NOMO-1 treated with dmso at 0.1 percent for 144 hours (cell line): Measurements from ENCODE around the gene TSPY2.
"Not testable (repeated sequence)": the region's sequence is repeated elsewhere in the genome, so short reads cannot be mapped to it uniquely, and the experiment has no call there.

Experiments
- DNase-seq: peaks from one replicate; lab custom pipeline; 2025; ENCODE audit not compliant: unreplicated experiment; lab: John Stamatoyannopoulos, UW

The TSPY2 gene, protein sequence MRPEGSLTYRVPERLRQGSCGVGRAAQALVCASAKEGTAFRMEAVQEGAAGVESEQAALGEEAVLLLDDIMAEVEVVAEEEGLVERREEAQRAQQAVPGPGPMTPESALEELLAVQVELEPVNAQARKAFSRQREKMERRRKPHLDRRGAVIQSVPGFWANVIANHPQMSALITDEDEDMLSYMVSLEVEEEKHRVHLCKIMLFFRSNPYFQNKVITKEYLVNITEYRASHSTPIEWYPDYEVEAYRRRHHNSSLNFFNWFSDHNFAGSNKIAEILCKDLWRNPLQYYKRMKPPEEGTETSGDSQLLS

DNA sequence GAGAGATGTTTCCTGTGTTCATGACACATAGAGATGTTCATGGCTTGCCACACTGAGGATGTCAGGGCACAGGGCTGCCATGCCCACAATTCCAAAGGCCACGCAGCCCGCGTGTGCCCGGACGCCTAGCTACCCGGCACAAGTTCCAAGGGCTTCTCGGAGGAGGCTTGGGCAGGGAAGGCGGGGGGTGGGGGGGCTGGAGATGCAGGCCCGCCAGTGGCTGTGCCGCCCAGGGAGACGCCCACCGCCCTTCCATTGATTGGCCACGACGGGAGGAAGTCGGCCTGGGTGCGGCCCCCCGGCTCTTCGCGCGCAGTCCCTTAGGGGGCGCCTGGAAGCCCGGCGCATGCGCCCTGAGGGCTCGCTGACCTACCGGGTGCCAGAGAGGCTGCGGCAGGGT is at the start of gene TSPY2:
TSPY2 (plus strand) TSS at position 301 of the 400 bp plus-strand sequence; CDS start at position 347, 46 bp downstream.
- not testable (repeated sequence) for DNase-seq

DNA sequence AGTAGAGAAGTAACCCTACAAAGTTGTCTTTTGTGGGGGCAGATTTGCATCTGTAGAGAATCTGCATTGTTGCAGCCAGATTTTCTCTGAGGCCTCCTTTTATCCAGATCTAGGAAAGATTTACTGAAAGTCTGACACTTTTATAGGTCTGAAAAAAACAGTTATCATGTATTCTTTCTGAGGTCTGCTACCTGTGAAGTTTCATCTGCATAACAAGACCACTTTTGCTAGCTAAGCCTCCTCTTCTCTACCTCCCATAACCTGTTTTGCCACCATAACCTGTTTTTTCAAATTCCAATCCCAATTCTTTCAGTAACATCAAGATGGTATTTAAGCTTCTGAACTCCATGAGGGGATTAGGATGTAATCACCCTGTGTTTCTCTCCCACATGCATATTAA is 36.5 kb upstream of the TSPY2 start:
- not testable (repeated sequence) for DNase-seq

DNA sequence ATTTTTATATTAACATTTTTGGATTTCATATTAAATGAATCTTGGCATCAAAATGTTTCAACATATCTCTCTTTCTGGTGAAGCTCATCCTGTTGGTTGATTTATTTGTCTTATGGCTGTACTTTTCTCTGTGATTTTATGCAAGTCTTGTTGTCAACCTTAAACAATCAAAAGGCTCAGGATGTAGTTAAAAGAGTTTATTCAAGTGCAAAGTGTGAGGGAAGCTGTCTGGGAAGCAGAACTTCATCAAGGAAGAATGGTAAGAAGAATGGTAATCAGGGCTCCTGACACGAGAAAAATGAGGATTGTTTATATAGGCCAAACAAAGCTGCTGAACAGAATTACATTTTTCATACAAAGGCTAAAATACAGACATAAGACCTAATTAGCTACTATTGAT is 29.0 kb upstream of the TSPY2 start:
- not testable (repeated sequence) for DNase-seq

DNA sequence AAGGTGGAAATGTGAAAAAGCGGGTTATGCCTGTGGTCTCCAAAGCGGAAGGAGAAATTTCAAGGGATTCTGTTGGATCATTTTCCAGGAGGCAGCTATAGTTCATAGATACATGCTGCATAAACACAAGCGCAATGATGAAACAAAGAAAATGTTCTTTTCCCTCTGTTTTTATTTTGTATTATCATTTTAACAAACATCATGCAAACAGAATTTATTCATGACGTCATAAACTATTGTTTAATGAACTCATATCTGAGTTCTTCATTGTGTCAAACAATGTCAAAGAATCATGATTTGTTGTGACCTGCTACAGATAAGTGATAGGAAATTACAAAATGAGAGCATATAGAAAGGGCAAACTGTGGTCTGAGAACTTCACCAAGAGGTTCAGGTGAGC is 23.8 kb downstream of the TSPY2 start:
- DNase-seq: not testable (repeated sequence)
